GM21381 (cell line): ENCODE measurements around the gene SLC25A19.
"Not testable (repeated sequence)": the region's sequence is repeated elsewhere in the genome, so short reads cannot be mapped to it uniquely, and the experiment has no call there.

Source experiments
- ATAC-seq: cut with Tn5 transposase; IDR thresholded peaks from one replicate; pipeline ENCODE4 v1.9.1; 2021; ENCODE audit warnings: mild to moderate bottlenecking, moderate library complexity; ENCODE audit not compliant: unreplicated experiment

Gene SLC25A19

DNA sequence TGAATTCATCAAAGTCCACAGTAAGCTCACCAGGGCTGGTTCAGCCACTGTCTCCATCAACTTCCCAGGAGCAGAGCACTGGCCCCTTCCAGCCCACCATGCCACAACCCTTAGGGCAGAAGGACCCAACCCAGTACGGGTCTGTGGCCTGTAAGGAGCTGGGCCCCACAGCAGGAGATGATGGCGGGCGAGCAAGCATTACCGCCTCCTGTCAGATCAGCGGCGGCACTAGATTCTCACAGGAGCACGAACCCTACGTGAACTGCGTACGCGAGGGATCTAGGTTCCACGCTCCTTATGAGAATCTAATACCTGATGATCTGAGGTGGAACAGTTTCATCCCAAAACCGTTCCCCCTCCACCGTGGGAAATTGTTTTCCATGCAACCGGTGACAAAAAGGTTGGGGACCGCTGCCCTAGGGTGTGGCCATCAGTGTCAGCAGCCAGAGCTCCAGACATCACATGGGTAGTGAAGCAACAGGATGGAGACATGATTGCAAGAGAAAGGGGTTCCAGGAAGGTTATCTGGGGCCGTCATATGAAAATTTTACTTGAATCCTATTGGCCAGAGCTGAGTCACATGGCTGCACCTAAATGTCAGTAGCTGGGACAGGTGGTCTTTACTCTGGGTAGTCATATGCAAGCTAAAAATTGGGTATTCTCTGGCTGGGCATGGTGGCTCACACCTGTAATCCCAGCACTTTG is 12.4 kb upstream of the SLC25A19 start:
- ATAC-seq = no peak

- no peak for ATAC-seq
These were observed 11.8 kb upstream of the SLC25A19 start for GRCh38 chr17:75301049-75301448.

DNA sequence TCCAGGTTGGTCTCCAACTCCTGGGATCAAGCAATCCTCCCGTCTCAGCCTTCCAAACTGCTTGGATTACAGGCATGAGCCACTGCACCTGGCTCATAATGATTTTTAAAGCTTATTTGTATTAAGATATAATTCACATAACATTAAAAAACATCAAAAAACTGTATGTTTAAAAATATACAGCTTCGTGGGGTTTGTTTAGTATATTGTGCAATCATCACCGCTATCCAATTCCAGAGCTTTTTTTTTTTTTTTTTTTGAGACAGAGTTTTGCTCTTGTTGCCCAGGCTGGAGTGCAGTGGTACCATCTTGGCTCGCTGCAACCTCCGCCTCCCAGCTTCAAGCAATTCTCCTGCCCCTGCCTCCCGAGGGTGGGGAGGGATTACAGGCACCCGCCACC is 11.0 kb upstream of the SLC25A19 start:
- ATAC-seq = no peak

DNA sequence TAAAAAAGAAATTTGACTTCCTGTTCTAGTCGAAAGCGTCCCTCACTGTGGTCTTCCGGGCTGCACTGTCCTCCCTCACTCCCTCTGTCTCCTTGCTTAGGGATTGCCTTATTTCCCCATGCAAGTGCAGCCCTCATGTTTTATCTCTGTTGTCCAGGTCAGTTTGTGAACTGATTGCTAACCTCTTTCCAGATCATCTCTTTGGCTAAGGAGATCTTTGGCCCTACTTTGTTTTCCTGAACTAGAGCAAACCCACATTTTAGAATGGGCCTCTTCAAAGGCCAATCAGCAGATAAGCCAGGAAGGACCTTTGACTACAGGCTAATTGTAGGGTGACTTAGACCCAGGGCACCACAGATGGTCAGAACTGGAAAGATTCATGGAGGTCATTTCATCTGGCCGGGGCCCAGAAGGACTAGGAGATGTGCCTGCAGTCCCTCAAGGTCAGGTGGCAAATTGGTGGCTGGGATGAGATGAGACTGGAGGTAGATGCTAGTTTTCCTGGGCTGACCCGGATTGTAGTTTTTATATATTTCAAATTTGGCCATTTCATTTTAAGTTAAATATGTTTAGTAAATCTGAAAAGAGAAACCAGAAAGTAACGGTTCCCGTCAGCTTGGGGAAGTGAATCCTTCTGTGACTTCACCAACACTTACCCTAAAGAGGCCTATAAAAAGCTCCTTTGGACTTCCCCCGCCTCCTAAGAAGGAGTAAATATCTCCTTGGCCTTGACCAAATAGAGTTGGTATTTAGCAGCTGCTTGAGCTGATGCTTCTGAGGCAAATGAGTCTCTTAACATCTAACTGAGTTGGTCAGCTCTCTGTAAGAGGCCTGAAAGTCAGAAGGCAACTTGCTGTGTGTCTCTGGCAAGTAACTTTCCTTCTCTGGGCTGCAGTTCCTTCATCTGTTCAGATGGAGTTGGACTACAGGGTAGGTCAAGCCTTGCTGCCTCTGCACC is 6.2 kb upstream of the SLC25A19 start:
- peak; percentile 58 for ATAC-seq

- not testable (repeated sequence) for ATAC-seq
These were observed 3.7 kb upstream of the SLC25A19 start for GRCh38 chr17:75292810-75293448.

DNA sequence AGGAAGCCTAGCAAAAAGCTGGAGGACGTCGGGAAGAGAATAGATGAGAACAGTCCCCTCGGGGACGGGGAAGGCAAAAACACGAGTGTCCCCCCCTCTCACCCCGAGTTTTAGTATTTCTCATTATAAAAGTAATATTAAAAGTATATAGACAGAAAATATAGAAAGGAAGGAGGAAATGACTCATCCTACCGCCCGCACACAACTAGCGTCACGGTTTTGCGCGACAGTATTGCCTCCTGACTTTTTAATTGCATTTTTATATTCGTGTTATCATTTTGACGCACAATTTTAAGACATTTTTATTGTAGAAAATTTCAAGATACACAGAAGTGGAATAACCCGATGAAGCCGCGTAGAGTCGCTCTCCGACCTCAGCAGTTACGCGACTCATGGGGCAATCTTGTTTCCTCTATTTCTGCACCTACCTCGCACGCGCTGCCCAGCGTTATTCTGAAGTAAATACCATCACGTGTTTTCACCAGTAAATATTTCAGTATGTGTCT is 652 bp upstream of the SLC25A19 start:
- ATAC-seq = peak; percentile 18

- peak; percentile 16 for ATAC-seq
These were observed 491 bp downstream of the SLC25A19 start for GRCh38 chr17:75288770-75289114.

DNA sequence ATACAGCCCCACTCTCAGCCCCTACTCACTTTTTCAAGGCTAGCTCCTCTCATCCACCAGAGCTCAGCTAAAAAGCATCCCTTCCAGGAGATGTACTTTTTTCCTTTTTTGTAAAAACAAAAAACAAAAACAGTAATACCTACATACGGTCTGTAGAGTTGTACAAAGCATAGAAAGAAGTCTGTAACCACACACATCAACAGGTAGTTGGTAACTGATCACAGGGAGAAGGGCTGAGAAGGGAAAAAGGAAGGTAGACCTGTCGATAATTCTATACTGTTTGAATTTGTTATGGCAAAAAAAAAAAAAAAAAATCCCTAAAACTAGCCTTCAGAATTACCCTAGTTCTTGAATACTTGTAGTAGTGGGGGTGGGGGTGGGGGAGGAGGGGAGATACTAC is 874 bp downstream of the SLC25A19 start:
- ATAC-seq = no peak

- no peak for ATAC-seq
These were observed 2.0 kb downstream of the SLC25A19 start for GRCh38 chr17:75287221-75287620.

- ATAC-seq = no peak
These were observed 4.1 kb downstream of the SLC25A19 start for GRCh38 chr17:75285123-75285522.

DNA sequence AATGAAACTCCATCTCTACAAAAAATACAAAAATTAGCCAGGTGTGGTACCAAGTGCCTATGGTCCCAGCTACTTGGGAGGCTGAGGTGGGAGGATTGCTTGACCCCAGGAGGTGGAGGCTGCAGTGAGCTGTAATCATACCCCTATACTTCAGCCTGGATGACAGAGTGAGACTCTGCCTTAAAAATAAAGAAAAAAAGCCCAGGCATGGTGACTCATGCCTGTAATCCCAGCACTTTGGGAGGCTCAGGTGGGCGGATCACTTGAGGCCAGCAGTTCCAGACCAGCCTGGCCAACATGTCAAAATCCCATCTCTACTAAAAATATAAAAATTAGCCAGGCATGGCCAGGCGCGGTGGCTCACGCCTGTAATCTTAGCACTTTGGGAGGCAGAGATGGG is 9.0 kb downstream of the SLC25A19 start:
- not testable (repeated sequence) for ATAC-seq

- no peak for ATAC-seq
These were observed 11.6 kb downstream of the SLC25A19 start for GRCh38 chr17:75277664-75278071.

GRCh38 chr17:75273977-75274708 is 15.1 kb downstream of the SLC25A19 start:
- ATAC-seq = no peak

- no peak for ATAC-seq
These were observed 16.4 kb downstream of the SLC25A19 start for GRCh38 chr17:75272848-75273184.

GRCh38 chr17:75271955-75272847 is 17.0 kb downstream of the SLC25A19 start:
- no peak for ATAC-seq

- peak; percentile 69 for ATAC-seq
These were observed 17.8 kb downstream of the SLC25A19 start for GRCh38 chr17:75271233-75271954.

DNA sequence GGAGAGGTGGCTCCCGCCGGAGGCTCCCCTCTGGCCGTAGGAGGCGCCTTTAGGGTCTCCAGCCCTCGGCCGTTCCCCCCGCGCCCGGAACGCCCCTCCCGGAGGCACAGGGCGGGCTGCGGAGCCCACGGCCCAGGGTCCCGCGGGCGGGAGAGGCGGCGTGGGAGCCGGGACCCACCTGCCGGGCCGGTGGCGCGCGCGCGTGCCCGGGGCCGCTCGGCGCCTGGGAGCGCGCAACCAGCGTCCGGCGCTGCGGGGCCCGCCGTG is 18.3 kb downstream of the SLC25A19 start, which contains the start of gene MIF4GD:
Gene MIF4GD (minus strand): TSS at position 266 of the 267 bp plus-strand sequence. CDS start 1,036 bp downstream, outside the sequence.
- no peak for ATAC-seq

DNA sequence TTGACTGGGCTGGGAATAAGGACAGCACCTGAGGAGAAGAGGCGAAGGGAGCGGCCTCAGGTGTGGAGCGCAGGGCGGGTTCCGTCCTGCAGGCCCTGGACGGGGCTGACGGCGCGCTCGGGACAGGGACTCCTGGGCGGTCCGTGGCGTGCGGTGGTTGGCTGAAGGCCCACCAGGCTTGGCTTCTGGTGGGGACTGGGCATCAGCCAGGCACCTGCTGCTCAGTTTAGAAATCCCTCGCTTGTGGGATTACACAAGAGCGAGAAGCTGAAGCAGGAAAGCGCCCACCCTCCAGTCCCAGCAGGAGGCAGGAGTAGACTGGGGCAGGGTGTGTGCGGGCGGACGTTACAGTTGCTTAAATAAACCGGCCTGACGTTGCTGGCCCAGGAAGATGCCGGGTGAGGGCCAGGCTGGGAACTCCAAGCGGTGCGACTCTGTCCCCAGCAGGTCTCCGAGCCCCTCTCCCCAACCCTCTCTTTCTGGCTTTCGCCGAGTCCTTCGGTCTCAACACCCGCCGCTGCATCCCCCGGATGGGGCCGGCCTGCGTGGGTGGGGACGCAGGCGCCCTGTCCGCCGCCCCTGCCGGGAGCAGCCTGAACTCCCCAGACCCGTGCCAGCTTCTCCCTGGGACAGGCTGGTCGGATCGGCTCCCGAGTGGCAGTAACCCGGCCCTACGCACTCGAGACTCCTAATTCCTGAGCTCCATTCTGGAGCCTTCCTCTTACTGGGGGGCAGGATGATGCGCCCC is 18.8 kb downstream of the SLC25A19 start:
- peak; percentile 41 for ATAC-seq

- ATAC-seq = no peak
These were observed 19.4 kb downstream of the SLC25A19 start for GRCh38 chr17:75269844-75270217.
